Fibroblast of lung (primary cell): ENCODE data around the gene FAM180A.

Experiments
- EZH2 ChIP-seq: IDR thresholded peaks from 2 replicates; pipeline ENCODE4 v1.5.1; 2012; ENCODE audit warnings: low read length, control low read depth, mild to moderate bottlenecking; ENCODE audit errors: missing control alignments
- TF ChIP-seq, protein P1 (sequence below), 2 donors: IDR thresholded peaks in 1 of 2; conservative IDR thresholded peaks in 1 of 2; 1 replicate in 1 of 2; 2 replicates in 1 of 2; pipeline ENCODE4 v1.5.1; 2011 to 2012; ENCODE audit warnings: low read length in 2 of 2, control low read depth in 1 of 2, inconsistent platforms in 1 of 2, low read depth in 1 of 2, mild to moderate bottlenecking in 1 of 2

DNA sequence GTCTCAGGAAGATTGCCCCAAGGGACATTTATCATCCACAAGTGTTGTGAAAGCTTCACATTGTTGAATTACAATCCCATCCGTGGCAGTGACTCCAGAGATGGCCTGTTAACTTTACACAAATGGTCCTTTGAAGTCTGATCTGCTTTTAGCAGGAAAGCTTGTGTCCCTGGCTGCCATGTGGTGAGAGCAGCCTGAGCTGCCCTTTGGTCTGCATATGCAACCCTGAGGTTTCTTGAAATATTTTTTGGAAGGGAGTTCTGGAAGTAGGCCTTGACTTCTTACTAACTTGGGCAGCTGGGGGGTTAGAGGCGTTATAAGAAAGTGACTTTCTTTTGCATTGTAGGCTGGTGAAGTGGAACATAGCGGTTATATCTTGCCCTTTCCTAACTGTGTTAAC lies 41.3 kb upstream of the FAM180A start:
- TF ChIP-seq, protein P1, sequence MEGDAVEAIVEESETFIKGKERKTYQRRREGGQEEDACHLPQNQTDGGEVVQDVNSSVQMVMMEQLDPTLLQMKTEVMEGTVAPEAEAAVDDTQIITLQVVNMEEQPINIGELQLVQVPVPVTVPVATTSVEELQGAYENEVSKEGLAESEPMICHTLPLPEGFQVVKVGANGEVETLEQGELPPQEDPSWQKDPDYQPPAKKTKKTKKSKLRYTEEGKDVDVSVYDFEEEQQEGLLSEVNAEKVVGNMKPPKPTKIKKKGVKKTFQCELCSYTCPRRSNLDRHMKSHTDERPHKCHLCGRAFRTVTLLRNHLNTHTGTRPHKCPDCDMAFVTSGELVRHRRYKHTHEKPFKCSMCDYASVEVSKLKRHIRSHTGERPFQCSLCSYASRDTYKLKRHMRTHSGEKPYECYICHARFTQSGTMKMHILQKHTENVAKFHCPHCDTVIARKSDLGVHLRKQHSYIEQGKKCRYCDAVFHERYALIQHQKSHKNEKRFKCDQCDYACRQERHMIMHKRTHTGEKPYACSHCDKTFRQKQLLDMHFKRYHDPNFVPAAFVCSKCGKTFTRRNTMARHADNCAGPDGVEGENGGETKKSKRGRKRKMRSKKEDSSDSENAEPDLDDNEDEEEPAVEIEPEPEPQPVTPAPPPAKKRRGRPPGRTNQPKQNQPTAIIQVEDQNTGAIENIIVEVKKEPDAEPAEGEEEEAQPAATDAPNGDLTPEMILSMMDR (conservative IDR thresholded peaks at IDR 0.05 in 1 of 2, IDR thresholded peaks at IDR 0.05 in 1 of 2; ENCODE audit: low read depth in 1 of 2, low read length in 2 of 2): no peak
- no peak for TF ChIP-seq EZH2
